Measurements from ENCODE around the gene HACD2.

HACD2 gene

GRCh38 chr3:123476967-123477750 is 107.7 kb downstream of the HACD2 start:
- no peak for DNase-seq

GRCh38 chr3:123475786-123476185 is 109.1 kb downstream of the HACD2 start:
- DNase-seq = no peak

- DNase-seq = no peak
Measured at GRCh38 chr3:123471106-123471505, 113.7 kb downstream of the HACD2 start.

GRCh38 chr3:123469323-123469995 is 115.4 kb downstream of the HACD2 start:
- no peak for DNase-seq

- DNase-seq = no peak
Measured at GRCh38 chr3:123467046-123467445, 117.8 kb downstream of the HACD2 start.

GRCh38 chr3:123464211-123464610 is 120.6 kb downstream of the HACD2 start:
- no peak for DNase-seq

- DNase-seq = no peak
Measured at GRCh38 chr3:123459862-123460261, 125.0 kb downstream of the HACD2 start.

GRCh38 chr3:123458255-123458654 is 126.6 kb downstream of the HACD2 start:
- DNase-seq = no peak

GRCh38 chr3:123457841-123458240 is 127.0 kb downstream of the HACD2 start:
- no peak for DNase-seq

- no peak for DNase-seq
Measured at GRCh38 chr3:123453675-123454074, 131.2 kb downstream of the HACD2 start.

GRCh38 chr3:123451186-123451585 is 133.7 kb downstream of the HACD2 start:
- no peak for DNase-seq

- DNase-seq = no peak
Measured at GRCh38 chr3:123449997-123450604, 134.8 kb downstream of the HACD2 start.

GRCh38 chr3:123449102-123449996 is 135.5 kb downstream of the HACD2 start:
- no peak for DNase-seq

GRCh38 chr3:123448536-123449101 is 136.2 kb downstream of the HACD2 start, which contains the start of gene ADCY5:
TSS of gene ADCY5 (minus strand) at chr3:123449090. CDS start at chr3:123448545, 545 bp downstream.
- DNase-seq = no peak

- no peak for DNase-seq
Measured at GRCh38 chr3:123447749-123448517, 136.9 kb downstream of the HACD2 start.

GRCh38 chr3:123447416-123447748 is 137.5 kb downstream of the HACD2 start:
- no peak for DNase-seq

GRCh38 chr3:123446610-123447109 is 138.2 kb downstream of the HACD2 start:
- no peak for DNase-seq

GRCh38 chr3:123446210-123446609 is 138.6 kb downstream of the HACD2 start:
- no peak for DNase-seq

- DNase-seq = no peak
Measured at GRCh38 chr3:123445702-123446101, 139.2 kb downstream of the HACD2 start.

GRCh38 chr3:123444744-123445143 is 140.1 kb downstream of the HACD2 start:
- DNase-seq = no peak

GRCh38 chr3:123444023-123444422 is 140.8 kb downstream of the HACD2 start:
- DNase-seq = peak; percentile 90

- DNase-seq = no peak
Measured at GRCh38 chr3:123442908-123443307, 141.9 kb downstream of the HACD2 start.

Measured in NCI-H1694 treated with DMSO at 0.1 percent for 48 hours (cell line).